ENCODE results near the gene LGALS3.

DNA sequence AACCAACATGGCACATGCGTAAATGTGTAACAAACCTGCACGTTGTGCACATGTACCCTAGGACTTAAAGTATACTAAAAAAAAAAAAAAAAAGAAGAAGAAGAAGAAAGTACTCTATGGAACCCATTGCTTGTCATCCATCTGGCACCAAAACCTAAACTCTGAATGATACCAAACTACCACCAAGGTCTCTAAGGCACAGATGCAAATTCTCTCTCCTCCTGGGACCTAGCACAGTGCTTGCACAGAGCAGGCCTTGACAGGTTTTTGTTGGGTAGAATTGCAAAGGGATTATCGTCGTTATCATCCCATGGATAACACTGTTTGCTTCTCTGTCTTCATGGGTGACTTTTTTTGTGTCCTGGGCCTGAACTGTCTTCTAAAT is 13.2 kb upstream of the LGALS3 start:
- TF ChIP-seq, protein P1, sequence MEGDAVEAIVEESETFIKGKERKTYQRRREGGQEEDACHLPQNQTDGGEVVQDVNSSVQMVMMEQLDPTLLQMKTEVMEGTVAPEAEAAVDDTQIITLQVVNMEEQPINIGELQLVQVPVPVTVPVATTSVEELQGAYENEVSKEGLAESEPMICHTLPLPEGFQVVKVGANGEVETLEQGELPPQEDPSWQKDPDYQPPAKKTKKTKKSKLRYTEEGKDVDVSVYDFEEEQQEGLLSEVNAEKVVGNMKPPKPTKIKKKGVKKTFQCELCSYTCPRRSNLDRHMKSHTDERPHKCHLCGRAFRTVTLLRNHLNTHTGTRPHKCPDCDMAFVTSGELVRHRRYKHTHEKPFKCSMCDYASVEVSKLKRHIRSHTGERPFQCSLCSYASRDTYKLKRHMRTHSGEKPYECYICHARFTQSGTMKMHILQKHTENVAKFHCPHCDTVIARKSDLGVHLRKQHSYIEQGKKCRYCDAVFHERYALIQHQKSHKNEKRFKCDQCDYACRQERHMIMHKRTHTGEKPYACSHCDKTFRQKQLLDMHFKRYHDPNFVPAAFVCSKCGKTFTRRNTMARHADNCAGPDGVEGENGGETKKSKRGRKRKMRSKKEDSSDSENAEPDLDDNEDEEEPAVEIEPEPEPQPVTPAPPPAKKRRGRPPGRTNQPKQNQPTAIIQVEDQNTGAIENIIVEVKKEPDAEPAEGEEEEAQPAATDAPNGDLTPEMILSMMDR (IDR thresholded peaks at IDR 0.05), result no peak
- TF ChIP-seq POLR2A (IDR thresholded peaks at IDR 0.05), result no peak

Measured in esophagus squamous epithelium (tissue), 4 donors.